Cerebellar cortex (tissue), 1 donor: ENCODE measurements around the gene PLEKHO2.

ENCODE experiments used
- DNase-seq: peaks from one replicate; pipeline ENCODE4 v3.0.0-alpha.2; 2015; ENCODE audit warnings: low spot score

The PLEKHO2 gene

GRCh38 chr15:64855205-64855975 lies 13.7 kb downstream of the PLEKHO2 start:
- no peak for DNase-seq

DNA sequence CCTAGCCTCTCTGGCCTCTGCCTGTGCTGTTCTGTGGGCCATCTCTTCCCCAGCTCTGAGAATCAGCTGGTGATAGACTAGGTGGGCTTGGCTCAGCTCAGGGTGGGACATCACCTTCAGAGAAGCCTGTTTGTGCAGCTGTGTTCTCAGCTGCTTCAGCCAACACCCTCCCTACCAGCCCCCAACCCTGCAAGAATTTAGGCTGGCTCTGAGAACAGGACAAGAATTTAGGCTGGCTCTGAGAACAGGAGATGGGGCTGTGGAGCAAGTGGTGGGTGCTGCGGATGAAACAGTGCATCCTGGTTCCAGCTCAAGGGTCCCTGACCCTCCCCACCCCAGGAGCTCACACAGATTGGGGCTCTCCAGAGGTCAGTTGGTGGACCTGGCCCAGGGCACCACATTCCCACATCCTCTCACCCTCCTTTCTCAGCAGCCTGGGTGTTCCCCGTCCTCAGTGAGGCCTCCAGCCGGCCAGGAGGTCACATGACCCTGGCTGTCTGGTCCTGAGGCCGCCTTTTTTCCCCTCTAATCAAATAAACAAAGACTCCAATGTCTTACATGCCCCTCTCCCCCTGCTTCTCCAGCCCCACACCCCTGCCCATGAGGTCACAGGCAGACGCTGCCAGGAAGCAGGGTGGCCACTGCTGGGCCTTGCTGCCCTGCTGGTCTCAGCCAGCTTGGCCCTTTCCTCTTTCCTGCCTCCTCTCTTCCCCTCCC lies 14.9 kb downstream of the PLEKHO2 start:
- DNase-seq, result peak; percentile 31

- DNase-seq, result no peak
Observed at GRCh38 chr15:64857421-64857820, 15.7 kb downstream of the PLEKHO2 start.

DNA sequence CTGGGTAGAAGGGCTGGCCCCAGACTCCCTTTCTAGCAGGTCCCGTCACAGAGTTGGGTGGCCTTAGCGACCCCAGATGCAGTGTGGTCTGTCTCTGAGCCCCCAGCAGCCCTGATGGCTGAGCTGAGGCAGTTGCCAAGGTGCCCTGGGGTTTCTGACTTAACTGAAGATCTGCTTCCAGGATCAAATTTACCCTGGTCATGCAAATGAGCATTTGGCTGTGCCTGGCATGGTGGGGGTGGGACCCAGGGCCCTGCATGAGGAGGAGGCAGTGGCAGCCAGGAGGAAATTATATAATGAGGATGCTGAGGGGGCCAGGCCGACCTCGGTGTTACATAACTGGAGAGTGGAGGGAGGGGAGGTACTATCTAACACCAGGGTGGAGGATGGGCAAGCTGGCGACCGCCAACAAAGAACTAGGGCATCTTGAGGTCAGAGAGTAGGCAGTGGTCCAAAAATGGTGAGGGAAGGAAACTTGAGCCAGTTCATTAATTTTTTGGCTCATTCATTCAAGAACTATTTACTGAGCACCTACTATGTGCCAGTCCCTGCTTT lies 16.4 kb downstream of the PLEKHO2 start:
- no peak for DNase-seq

DNA sequence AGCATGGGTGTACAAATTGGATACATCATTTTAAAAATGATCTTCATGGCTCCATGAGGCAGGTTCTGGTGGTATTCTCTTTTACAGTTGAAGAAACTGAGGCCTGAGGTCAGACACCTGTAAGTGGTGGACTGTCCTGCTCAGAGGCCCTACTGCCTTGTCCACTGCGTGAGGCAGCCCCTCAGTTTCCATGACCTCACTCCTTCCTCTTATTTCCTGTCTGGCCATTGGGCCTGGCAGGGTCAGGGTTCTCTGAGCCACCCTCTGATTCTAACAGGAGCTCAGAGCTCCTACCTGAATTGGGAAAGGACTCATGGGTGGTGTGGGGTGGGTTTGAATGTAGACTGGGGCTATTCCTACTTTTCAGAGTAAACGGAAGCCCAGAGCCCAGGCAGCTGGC lies 17.5 kb downstream of the PLEKHO2 start:
- no peak for DNase-seq

- no peak for DNase-seq
Observed at GRCh38 chr15:64861331-64861730, 19.6 kb downstream of the PLEKHO2 start.

DNA sequence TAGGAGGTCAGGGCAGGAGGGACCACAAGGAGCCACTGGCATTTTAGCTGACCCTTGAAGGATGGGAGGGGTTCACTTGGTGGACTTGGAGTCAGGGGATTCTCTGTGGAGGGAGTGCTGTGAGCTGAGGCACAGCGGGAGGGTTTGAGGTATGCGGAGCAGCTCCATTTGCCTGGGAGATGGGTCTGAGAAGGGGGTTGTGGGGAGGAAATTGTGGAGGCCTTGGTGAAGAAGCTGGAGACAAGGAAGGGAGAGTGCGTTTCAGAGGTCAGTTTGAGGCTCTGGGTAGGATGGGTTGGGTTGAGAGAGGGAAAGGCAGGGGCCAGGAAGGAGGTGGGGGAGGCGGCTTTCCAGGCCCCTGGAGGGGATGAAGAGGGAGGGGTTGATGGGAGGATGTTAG lies 20.2 kb downstream of the PLEKHO2 start:
- no peak for DNase-seq

DNA sequence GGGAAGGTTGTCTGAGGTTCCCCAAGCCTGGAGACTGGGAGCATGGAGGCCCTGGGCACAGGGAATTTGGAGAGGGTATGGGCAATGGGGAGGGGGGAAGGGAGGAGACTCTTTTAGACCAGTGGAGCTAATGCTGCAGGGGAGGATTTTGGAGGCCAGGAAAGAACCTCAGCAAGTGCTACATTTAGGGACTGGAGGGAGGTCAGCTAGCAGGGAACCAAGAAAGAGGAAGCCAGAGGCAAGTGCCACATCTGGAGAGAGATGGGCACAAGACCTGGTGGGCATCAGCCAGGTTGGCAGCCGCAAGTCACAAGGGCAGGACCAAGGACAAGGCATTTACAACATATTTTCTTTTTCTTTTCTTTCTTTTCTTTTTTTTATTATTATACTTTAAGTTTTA lies 20.7 kb downstream of the PLEKHO2 start:
- no peak for DNase-seq

- no peak for DNase-seq
Observed at GRCh38 chr15:64864068-64864467, 22.4 kb downstream of the PLEKHO2 start.

- DNase-seq, result no peak
Observed at GRCh38 chr15:64865126-64865997, 23.6 kb downstream of the PLEKHO2 start.

DNA sequence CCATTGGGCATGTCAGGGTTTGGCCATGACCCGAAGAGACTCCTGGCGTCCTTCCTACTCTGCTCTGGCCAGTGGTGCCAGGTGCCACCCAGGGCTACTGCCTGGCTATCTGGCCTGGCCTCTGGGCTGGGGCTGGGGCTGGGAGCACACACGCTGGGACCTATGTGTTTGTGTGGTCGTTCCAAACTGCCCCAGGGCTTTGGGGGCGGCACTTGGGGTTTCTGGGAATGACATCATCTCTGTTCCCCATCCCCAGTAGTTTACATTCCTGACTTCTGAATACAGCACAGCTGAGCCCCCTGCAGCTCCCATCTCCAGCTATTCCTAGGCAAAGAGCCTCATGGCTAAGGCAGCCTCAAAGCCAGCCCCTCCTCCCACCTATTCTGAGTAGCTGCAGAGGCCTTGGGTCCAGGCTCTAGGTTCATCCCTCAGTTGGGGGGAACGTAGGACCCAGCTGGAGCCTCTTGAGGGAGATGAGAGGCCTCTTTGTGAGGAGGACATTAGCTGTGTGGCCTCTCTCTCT lies 24.3 kb downstream of the PLEKHO2 start:
- DNase-seq, result no peak

- no peak for DNase-seq
Observed at GRCh38 chr15:64869501-64869900, 27.8 kb downstream of the PLEKHO2 start.

- no peak for DNase-seq
Observed at GRCh38 chr15:64870353-64870752, 28.6 kb downstream of the PLEKHO2 start.

DNA sequence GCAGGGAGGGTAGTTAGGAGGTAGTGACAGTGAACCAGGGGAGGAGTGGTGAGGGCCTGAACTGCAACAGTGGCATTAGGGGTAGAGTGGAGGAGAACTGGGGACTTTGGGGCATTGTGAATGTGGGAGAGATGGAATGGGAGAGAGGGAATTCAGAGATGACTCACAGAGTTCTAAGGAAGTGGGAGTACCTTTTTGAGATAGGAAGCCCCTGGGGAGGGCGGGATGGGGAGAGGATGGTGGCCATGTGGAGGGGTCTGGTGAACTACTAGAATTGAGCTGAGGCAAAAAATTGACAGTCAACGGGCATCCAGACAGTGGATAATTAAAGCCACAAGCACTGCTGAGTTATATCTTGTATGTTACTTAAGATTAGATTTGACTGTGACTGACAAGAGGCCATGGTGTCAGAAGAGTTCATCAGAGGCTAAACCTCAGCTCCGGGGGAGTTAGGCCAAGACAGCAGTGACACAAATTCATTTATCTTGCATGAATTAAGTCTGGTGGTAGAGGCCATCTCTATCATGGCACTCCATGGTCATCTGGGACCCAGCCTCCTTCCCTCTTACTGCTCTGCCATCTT lies 34.0 kb downstream of the PLEKHO2 start:
- no peak for DNase-seq

DNA sequence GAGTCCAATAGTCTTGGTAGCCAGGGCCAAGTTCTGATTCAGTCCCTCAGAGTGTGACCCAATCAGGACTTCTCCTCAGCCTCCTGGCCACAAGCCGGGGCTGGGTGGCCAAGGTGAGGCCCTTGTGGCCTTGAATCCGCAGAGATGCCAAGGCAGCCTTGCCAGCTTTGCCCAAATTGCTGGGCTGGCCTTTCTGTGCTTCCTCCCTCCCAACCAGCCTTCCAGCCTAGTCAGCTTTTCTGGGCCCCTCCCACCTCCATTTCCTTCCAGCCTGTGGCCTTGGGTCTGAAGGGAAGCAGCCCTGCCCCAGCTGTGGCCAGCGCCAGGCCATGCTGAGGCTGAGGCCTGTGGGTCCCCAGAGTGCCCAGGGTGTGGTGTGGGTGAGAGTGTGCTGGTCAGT lies 35.7 kb downstream of the PLEKHO2 start:
- DNase-seq, result no peak

- DNase-seq, result no peak
Observed at GRCh38 chr15:64878705-64879104, 37.0 kb downstream of the PLEKHO2 start.

DNA sequence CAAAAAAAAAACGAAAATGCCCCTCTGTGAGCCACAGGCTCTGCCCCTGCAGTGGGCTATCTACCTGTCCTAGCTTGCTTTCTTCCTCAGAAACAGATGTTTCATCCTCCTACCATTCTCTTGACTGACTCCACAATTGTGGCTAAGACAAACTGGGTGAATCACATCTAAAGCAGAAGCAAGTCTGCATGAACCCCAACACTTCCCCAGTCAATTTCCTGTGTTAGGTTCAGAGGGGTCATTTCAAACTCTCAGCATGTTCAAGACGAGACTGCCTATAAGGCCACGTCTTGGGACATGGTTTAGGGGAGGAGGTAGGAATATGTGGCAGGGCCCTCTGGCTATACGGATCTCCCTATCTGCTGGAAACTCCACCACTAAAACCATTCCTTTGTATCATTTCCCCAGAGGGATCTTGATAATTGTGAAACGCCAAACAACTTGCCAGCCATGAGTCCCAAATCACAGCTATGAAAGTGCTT lies 41.4 kb downstream of the PLEKHO2 start:
- DNase-seq, result no peak

DNA sequence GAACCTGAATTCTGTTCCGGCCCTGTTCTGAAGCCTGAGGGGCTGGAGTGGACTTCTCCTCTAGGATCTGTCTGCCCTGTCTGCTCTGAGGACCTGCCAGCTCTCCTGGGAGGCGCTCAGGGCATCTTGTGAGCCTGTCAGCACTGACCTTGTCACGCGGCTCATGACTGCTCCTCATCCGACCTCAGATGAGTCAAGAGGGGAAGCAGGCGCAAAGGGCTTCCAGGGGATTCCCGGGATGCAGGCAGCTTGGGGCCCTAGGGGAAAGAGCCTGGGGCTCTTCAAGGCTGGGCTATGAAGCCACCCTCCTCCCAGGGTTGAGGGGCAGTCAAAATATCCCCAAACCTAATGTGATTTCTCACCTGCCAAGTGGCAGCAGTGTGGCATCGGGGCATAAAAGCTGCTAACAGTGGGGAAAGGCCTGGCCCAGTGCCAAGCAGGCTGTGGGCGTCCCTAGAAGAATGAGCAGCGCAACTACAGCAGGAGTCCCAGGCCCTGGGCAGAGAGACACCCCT lies 42.3 kb downstream of the PLEKHO2 start:
- peak; percentile 39 for DNase-seq

DNA sequence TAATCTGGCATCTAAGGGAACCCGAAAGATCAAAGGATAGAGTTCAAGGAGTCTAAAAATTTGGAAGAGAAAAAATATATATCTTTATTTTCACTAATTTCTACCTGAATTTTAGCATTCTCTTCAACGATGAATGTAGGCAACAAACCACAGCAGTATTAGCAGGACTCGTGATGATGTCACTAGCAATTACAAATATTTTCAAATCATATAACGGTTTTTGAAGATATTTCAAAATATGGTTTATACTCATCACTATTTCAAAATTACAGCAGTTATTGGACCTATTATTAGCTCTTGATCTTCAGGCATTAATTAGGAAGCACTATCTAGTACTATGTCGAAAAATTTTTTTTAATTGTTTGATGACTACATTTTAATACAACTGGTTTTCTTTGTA lies 43.0 kb downstream of the PLEKHO2 start:
- DNase-seq, result no peak

GRCh38 chr15:64888336-64888735 lies 46.6 kb downstream of the PLEKHO2 start:
- no peak for DNase-seq

- no peak for DNase-seq
Observed at GRCh38 chr15:64891561-64891960, 49.8 kb downstream of the PLEKHO2 start.
